Panc1 (cell line): ENCODE results near the gene SCNN1B. TPM values are rescaled to one million over a fixed set of nuclear protein-coding genes. Genes with fewer than 3 reads are reported as not detected.

Experiments
- ATAC-seq: fragments of 200-7000 bp; cut with Tn5 transposase; 2 replicates; pipeline ENCODE4 v1.9.1; 2020; ENCODE audit warnings: mild to moderate bottlenecking, moderate library complexity
- BruUV-seq: library from RNA; stranded (reverse); fragments of 400-500 nt; replicated peaks from 2 replicates; lab custom pipeline; 2021; lab: Mats Ljungman, UMichigan
- CTCF ChIA-PET: fragments of 300-600 bp; sonication (Branson Sonifier 250); formaldehyde crosslinking; loops from one replicate; lab custom pipeline; 2022; ENCODE audit warnings: antibody characterized with exemption; lab: Charles Lee
- POLR2A ChIA-PET: fragments of 300-600 bp; sonication (Branson Sonifier 250); formaldehyde crosslinking; loops from one replicate; lab custom pipeline; 2022; ENCODE audit warnings: antibody characterized with exemption; lab: Charles Lee
- DNase-seq: peaks from one replicate; pipeline ENCODE4 v3.0.0-alpha.2; 2010; ENCODE audit warnings: low read depth, low spot score
- H3K27ac ChIP-seq: 2 replicates; pipeline ENCODE4 v1.5.1; 2011; ENCODE audit warnings: mild to moderate bottlenecking, low read length, inconsistent platforms
- H3K27me3 ChIP-seq: fragments of 200-500 bp; sonication (Bioruptor generic); 2 replicates; pipeline ENCODE4 v1.6.0; 2014; ENCODE audit warnings: low read length, inconsistent platforms; ENCODE audit not compliant: control insufficient read depth, insufficient read depth
- H3K36me3 ChIP-seq: fragments of 200-500 bp; sonication (Bioruptor generic); 2 replicates; pipeline ENCODE4 v1.5.1; 2014; ENCODE audit warnings: inconsistent platforms, mild to moderate bottlenecking, low read length, moderate library complexity; ENCODE audit not compliant: control insufficient read depth, insufficient read depth
- H3K4me1 ChIP-seq: 2 replicates; pipeline ENCODE4 v1.5.1; 2011; ENCODE audit warnings: inconsistent platforms, mild to moderate bottlenecking, low read length, moderate library complexity; ENCODE audit not compliant: control insufficient read depth, insufficient read depth
- H3K4me3 ChIP-seq, 2 experiments: 2 replicates each; pipeline ENCODE4 v1.5.1; 2011 to 2012; ENCODE audit warnings: low read depth in 2 of 2, low read length in 2 of 2, mild to moderate bottlenecking in 2 of 2, inconsistent platforms in 1 of 2, moderate library complexity in 1 of 2
- H3K9me3 ChIP-seq: fragments of 200-500 bp; sonication (Bioruptor generic); 2 replicates; pipeline ENCODE4 v1.5.1; 2014; ENCODE audit warnings: low read depth, mild to moderate bottlenecking, inconsistent platforms, low read length, moderate library complexity; ENCODE audit not compliant: control insufficient read depth, insufficient read depth
- POLR2AphosphoS5 ChIP-seq: IDR thresholded peaks from 2 replicates; pipeline ENCODE4 v1.6.1; 2012; ENCODE audit warnings: mild to moderate bottlenecking, low read depth, low read length, moderate library complexity
- SIN3A ChIP-seq: IDR thresholded peaks from 2 replicates; pipeline ENCODE4 v1.6.1; 2012; ENCODE audit warnings: low read depth, mild to moderate bottlenecking, low read length, moderate library complexity, borderline replicate concordance; ENCODE audit not compliant: insufficient read depth
- TCF7L2 ChIP-seq: IDR thresholded peaks from 2 replicates; pipeline ENCODE4 v1.6.1; 2011; ENCODE audit warnings: mild to moderate bottlenecking, low read depth, low read length, inconsistent platforms
- in situ Hi-C: cut with HindIII; loops from 2 replicates; pipeline ENCODE4 v1.10.0; 2016; ENCODE audit warnings: low sequenced_read_pairs, low pct_unique_long_range_greater_than_20kb
- intact Hi-C: fragments of 100-400 bp; cut with micrococcal nuclease; formaldehyde crosslinking; loops from one replicate; pipeline ENCODE4 v1.10.0; 2022; ENCODE audit not compliant: unreplicated experiment
- total RNA-seq: library from RNA; stranded (reverse); gene quantifications from one replicate; pipeline ENCODE4 v1.2.1, GENCODE V29; 2021; ENCODE audit not compliant: unreplicated experiment
- TF ChIP-seq, protein P1 (sequence below), 2 experiments: IDR thresholded peaks; 2 replicates each; pipeline ENCODE4 v1.6.1; 2011 to 2012; ENCODE audit warnings: low read depth in 2 of 2, control low read depth in 1 of 2, low read length in 1 of 2, mild to moderate bottlenecking in 1 of 2, moderate library complexity in 1 of 2; ENCODE audit not compliant: insufficient read depth in 1 of 2
- TF ChIP-seq, protein P2 (sequence below): fragments of 450-650 bp; IDR thresholded peaks from 2 replicates; pipeline ENCODE4 v1.5.1; 2017; ENCODE audit warnings: mild to moderate bottlenecking

SCNN1B gene
- total RNA-seq, 1 experiment from 2014 or later = 10.7 TPM

DNA sequence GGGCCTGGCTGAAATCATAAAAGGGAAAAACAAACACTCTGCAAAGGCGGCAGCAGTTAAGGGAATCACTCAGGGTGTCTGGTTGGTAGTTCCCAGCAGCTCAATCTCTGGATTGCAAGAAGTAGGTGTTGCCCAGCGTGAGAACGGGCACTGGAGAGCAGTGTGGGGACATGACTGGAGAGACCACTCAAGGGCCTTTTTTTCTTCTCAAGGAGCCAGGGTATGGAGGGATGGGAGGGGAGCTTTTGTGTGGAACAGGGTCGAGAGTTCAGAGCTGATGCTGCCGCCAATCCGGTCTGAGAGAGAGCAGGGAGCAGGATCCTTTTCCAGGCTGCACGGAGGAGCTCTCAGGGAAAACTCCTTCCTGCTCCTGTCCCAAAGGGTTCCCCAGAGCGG, 15.2 kb downstream of the SCNN1B start:
- no peaks in the 10 kb centered on the region for H3K27me3 ChIP-seq
- DNase-seq = no peak
- intact Hi-C loops = no loop called here
- peak overlapping the region in 1 of 2 experiments; percentile 28; a peak in 2 of 4 replicates for H3K4me3 ChIP-seq
- ChIA-PET CTCF (interaction anchor here (0.6 kb wide), 1 partner anchor 9 kb away, joined by 4 read pairs; no protein-coding TSS in a partner anchor), POLR2A (interaction anchor here (0.6 kb wide), 2 partner anchors 9 to 11 kb away, joined by 3 to 11 read pairs; no protein-coding TSS in a partner anchor)
- H3K27ac ChIP-seq = peak overlapping the region; percentile 30; the same call in 1 of the 2 replicates
- ATAC-seq = peak; percentile 84
- H3K4me1 ChIP-seq = peaks cover 29% of the 10 kb centered on the region
- peak; percentile 88 for TF ChIP-seq TCF7L2
- no peak for TF ChIP-seq POLR2AphosphoS5
- TF ChIP-seq, protein P1, sequence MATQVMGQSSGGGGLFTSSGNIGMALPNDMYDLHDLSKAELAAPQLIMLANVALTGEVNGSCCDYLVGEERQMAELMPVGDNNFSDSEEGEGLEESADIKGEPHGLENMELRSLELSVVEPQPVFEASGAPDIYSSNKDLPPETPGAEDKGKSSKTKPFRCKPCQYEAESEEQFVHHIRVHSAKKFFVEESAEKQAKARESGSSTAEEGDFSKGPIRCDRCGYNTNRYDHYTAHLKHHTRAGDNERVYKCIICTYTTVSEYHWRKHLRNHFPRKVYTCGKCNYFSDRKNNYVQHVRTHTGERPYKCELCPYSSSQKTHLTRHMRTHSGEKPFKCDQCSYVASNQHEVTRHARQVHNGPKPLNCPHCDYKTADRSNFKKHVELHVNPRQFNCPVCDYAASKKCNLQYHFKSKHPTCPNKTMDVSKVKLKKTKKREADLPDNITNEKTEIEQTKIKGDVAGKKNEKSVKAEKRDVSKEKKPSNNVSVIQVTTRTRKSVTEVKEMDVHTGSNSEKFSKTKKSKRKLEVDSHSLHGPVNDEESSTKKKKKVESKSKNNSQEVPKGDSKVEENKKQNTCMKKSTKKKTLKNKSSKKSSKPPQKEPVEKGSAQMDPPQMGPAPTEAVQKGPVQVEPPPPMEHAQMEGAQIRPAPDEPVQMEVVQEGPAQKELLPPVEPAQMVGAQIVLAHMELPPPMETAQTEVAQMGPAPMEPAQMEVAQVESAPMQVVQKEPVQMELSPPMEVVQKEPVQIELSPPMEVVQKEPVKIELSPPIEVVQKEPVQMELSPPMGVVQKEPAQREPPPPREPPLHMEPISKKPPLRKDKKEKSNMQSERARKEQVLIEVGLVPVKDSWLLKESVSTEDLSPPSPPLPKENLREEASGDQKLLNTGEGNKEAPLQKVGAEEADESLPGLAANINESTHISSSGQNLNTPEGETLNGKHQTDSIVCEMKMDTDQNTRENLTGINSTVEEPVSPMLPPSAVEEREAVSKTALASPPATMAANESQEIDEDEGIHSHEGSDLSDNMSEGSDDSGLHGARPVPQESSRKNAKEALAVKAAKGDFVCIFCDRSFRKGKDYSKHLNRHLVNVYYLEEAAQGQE (IDR thresholded peaks at IDR 0.05; ENCODE audit: insufficient read depth in 1 of 2, low read depth in 2 of 2, low read length in 1 of 2) = no peak
- no peaks in the 10 kb centered on the region for H3K36me3 ChIP-seq
- no peaks in the 10 kb centered on the region for H3K9me3 ChIP-seq
- BruUV-seq = no TSS peak
- in situ Hi-C loops = no loop called here

DNA sequence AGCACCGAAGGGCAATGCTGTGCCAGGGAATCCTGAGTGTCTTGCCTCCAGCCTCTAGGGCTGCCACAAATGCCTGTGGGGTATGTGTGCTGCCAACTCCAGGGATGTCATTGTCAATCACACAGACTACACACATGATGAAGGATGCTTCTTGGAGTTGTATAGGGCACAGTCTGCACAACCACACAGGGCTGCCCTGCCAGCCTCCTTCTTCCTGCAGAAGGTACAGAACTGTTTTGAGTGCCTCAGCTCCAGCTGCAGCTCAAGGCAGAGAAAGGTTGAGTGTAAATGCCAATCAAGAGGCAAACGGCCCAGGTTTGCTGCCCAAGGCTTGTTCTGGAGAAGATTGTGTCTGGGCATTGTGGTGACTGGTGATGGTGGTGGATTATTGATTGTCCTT, 15.6 kb downstream of the SCNN1B start:
- Histone ChIP-seq H3K4me1 (peaks cover 28% of the 10 kb centered on the region), H3K4me3 (no peak overlapping the region; a peak in 1 of 4 replicates), H3K27me3 (no peaks in the 10 kb centered on the region), H3K36me3 (no peaks in the 10 kb centered on the region), H3K27ac (peak overlapping the region; percentile 30; the same call in 1 of the 2 replicates), H3K9me3 (no peaks in the 10 kb centered on the region)
- ATAC-seq (peak; percentile 47), DNase-seq (no peak)
- in situ Hi-C loops (no loop called here), intact Hi-C loops (no loop called here)
- ChIA-PET POLR2A (interaction anchor here (0.6 kb wide), 2 partner anchors 8 to 10 kb away, joined by 3 to 11 read pairs; no protein-coding TSS in a partner anchor), CTCF (interaction anchor here (0.6 kb wide), 1 partner anchor 8 kb away, joined by 4 read pairs; no protein-coding TSS in a partner anchor)
- no TSS peak for BruUV-seq
- TF ChIP-seq, protein P1 (IDR thresholded peaks at IDR 0.05; ENCODE audit: insufficient read depth in 1 of 2, low read depth in 2 of 2, low read length in 1 of 2) = no peak
- TF ChIP-seq POLR2AphosphoS5 = no peak
- no peak for TF ChIP-seq SIN3A
- no peak for TF ChIP-seq TCF7L2
- TF ChIP-seq, protein P2, sequence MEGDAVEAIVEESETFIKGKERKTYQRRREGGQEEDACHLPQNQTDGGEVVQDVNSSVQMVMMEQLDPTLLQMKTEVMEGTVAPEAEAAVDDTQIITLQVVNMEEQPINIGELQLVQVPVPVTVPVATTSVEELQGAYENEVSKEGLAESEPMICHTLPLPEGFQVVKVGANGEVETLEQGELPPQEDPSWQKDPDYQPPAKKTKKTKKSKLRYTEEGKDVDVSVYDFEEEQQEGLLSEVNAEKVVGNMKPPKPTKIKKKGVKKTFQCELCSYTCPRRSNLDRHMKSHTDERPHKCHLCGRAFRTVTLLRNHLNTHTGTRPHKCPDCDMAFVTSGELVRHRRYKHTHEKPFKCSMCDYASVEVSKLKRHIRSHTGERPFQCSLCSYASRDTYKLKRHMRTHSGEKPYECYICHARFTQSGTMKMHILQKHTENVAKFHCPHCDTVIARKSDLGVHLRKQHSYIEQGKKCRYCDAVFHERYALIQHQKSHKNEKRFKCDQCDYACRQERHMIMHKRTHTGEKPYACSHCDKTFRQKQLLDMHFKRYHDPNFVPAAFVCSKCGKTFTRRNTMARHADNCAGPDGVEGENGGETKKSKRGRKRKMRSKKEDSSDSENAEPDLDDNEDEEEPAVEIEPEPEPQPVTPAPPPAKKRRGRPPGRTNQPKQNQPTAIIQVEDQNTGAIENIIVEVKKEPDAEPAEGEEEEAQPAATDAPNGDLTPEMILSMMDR = no peak
